Measurements from ENCODE around the gene GDI1. TPM values are rescaled to one million over a fixed set of nuclear protein-coding genes. Genes with fewer than 3 reads are reported as not detected.

Gene GDI1
- total and polyA plus RNA-seq, 2 of the 4 experiments (the other 2 are of a cell fraction) = 113 to 291 TPM

GRCh38 chrX:154457491-154458115 lies 20.6 kb downstream of the GDI1 start:
- CTCF ChIA-PET = no interaction called here
- peak overlapping the region; percentile 89 for H2AFZ ChIP-seq (replicated peaks; ENCODE audit: low read length, poor library complexity)
- H3K4me1 ChIP-seq (ENCODE audit: control insufficient read depth, insufficient read depth, low read length) = peaks cover 4% of the 10 kb centered on the region; the same call in 1 of the 2 replicates
- TF ChIP-seq RCOR1 (IDR thresholded peaks at IDR 0.05; ENCODE audit: insufficient replicate concordance, low read length) = no peak
- no peak for TF ChIP-seq MAZ (IDR thresholded peaks at IDR 0.05; ENCODE audit: borderline replicate concordance, low read depth, low read length)
- peak overlapping the region; percentile 74 for H3K27ac ChIP-seq (ENCODE audit: insufficient read depth, low read length)
- POLR2A ChIA-PET (ENCODE audit: unreplicated experiment) = no interaction called here
- H3K36me3 ChIP-seq (ENCODE audit: control insufficient read depth, insufficient read depth, low read length) = peaks cover 23% of the 10 kb centered on the region
- no peak overlapping the region for H3K23ac ChIP-seq (ENCODE audit: low read depth, low read length)
- H3K4me2 ChIP-seq (ENCODE audit: low read depth, low read length) = peak overlapping the region; percentile 84
- H3K4ac ChIP-seq (ENCODE audit: low read depth, low read length) = no peak overlapping the region
- DNase-seq (no peak), ATAC-seq (ENCODE audit: low read depth) (peak; percentile 52)
- dilution Hi-C loops (cut with HindIII; ENCODE audit: low sequenced_read_pairs, unreplicated experiment) (no loop called here), in situ Hi-C loops (cut with MboI; ENCODE audit: low sequenced_read_pairs) (no loop called here), intact Hi-C loops (cut with micrococcal nuclease) (no loop called here)
- WGBS, 2 experiments (ENCODE audit: extremely low coverage in 2 of 2, insufficient read length in 1 of 2) = 18% methylated on average over 36 of the region's 65 CpGs; no CpG with 5 or more reads in 1 of the 2 experiments
- H2BK5ac ChIP-seq (ENCODE audit: low read depth, low read length, poor library complexity, severe bottlenecking) = peak overlapping the region; percentile 97
- no peak overlapping the region for H4K5ac ChIP-seq (ENCODE audit: low read depth, low read length)
- H3K18ac ChIP-seq (ENCODE audit: low read depth, low read length) = no peak overlapping the region
- no peak overlapping the region for H2BK15ac ChIP-seq (ENCODE audit: low read depth, low read length)
- H3K9me1 ChIP-seq (ENCODE audit: insufficient read depth, low read length) = no peaks in the 10 kb centered on the region
- 0 out of 2 replicates have a peak overlapping the region, but pooled peaks have one; percentile 40 for H2BK120ac ChIP-seq (ENCODE audit: low read depth, low read length)
- H4K8ac ChIP-seq (ENCODE audit: low read depth in 2 of 2, low read length in 2 of 2) = peak overlapping the region in 1 of 2 experiments; percentile 57; a peak in 1 of 4 replicates
- H3K9me3 ChIP-seq (ENCODE audit: control insufficient read depth, insufficient read depth, low read length) = no peaks in the 10 kb centered on the region; the same call in 1 of the 2 replicates
- no peak overlapping the region for H2BK20ac ChIP-seq (ENCODE audit: low read depth, low read length)
- peak overlapping the region; percentile 78 for H2AK9ac ChIP-seq (replicated peaks; ENCODE audit: low read depth, low read length, poor library complexity)
- H2AK5ac ChIP-seq (ENCODE audit: low read depth, low read length) = no peak overlapping the region
- no peak overlapping the region for H3K9ac ChIP-seq (ENCODE audit: low read depth, low read length)
- H3K56ac ChIP-seq (ENCODE audit: extremely low read depth, insufficient read depth, low read length) = no peak overlapping the region
- peak overlapping the region; percentile 74 for H3K4me3 ChIP-seq (ENCODE audit: insufficient read depth, low read depth, low read length)
- H4K20me1 ChIP-seq (ENCODE audit: insufficient read depth, low read length) = peaks cover 33% of the 10 kb centered on the region
- no peak overlapping the region for H4K91ac ChIP-seq (ENCODE audit: insufficient read depth, low read depth, low read length)
- peaks cover 0 to 9% of the 10 kb centered on the region in 2 experiments; a peak in 2 of 4 replicates for H3K79me1 ChIP-seq (ENCODE audit: low read depth in 1 of 2, low read length in 2 of 2)
- no peaks in the 10 kb centered on the region for H3K27me3 ChIP-seq (ENCODE audit: control insufficient read depth, insufficient read depth, low read length)
- no TSS peak for BruUV-seq (replicated peaks)
- 0 out of 2 replicates have a peak overlapping the region, but pooled peaks have one; percentile 32 for H3K14ac ChIP-seq (replicated peaks; ENCODE audit: low read depth, low read length)
